ENCODE results near the gene SERPINE2.

DNA sequence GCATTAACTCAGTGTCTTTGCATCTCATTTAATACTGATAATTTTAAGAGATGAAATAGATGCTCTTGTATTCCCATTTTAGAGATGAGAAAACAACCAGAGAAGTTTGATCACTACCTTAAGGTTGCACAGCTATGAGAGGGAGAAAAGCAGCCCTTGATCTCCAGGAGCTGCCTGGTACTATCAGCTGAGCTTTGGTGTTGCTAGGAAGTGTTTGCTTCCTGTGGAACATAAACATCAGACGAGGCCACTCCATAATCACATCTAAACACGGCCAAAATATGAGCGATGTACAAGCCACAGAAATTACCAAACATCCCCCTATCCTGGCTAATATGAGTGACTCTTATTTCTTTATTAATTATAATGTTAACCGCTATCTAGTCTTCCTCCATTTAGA lies 93.3 kb downstream of the SERPINE2 start:
- TF ChIP-seq EZH2 (IDR thresholded peaks at IDR 0.05; ENCODE audit: insufficient read depth, poor library complexity, severe bottlenecking): no peak
- TF ChIP-seq EZH2phosphoT487 (IDR thresholded peaks at IDR 0.05; ENCODE audit: insufficient read depth, low read depth): no peak

Measured in GM23248 (cell line).